Stimulated activated CD4-positive, alpha-beta T cell treated with anti-CD3 and anti-CD28 coated beads, Interleukin-12 subunit alpha, Interleukin-12 subunit beta, amount 100 ng/mL, for 48 hours (primary cell): ENCODE data around the gene CWC27.
"Not testable (repeated sequence)": the region's sequence is repeated elsewhere in the genome, so short reads cannot be mapped to it uniquely, and the experiment has no call there.

ENCODE experiments used
- DNase-seq, 3 donors: peaks; one replicate each; pipeline ENCODE4 v3.0.0-alpha.2; 2020; ENCODE audit warnings: low read depth in 2 of 3, low spot score in 1 of 3

CWC27 gene

GRCh38 chr5:64914396-64914795 lies 145.7 kb downstream of the CWC27 start:
- no peak for DNase-seq

GRCh38 chr5:64918083-64918482 lies 149.4 kb downstream of the CWC27 start:
- no peak for DNase-seq

GRCh38 chr5:64921386-64921785 lies 152.7 kb downstream of the CWC27 start:
- DNase-seq, result no peak

DNA sequence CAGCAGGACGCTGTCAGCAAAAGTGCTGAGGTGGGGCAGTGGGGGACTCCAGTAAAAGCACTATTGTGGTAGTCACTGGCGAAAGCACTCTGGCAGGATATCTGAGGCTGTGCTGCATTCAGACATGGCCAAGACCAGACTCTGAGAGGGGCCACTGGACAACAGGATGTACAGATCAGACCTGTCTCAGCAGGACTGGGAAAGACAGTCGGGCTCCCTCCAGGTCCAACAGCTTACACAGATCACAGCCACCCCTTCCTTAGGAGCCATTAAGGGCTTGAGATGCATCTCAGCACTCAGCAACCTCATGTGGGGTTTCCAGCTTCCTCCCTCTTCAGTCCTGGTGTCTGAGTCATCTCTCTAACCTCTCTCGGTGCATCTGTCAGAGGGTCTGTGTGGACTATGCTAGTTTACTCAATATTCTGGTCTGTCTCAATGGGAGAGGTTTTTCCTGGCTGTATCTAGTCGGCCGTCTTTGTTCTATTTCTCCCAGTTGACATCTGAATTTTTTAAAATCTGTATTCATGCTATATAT lies 154.5 kb downstream of the CWC27 start:
- DNase-seq, result no peak

DNA sequence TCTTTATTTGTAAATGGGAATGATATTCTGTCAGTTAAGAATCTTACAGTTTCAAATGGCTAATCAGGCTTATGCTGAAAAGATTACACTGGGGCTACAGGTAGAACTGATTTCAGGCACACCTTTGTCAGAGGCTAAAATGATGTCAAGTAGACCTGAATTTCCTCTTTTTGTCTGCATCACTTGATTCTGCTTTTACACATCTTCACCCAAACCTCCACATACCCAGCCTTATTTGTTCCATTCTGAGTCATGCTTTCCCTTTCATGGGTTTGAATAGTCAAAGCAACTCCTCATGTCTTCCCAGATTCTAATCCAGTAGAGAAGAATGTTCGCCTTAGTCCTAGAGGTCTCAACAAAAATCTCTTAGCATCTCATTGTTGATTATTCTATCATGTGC lies 156.4 kb downstream of the CWC27 start:
- no peak for DNase-seq

GRCh38 chr5:64929833-64930232 lies 161.1 kb downstream of the CWC27 start:
- no peak for DNase-seq

DNA sequence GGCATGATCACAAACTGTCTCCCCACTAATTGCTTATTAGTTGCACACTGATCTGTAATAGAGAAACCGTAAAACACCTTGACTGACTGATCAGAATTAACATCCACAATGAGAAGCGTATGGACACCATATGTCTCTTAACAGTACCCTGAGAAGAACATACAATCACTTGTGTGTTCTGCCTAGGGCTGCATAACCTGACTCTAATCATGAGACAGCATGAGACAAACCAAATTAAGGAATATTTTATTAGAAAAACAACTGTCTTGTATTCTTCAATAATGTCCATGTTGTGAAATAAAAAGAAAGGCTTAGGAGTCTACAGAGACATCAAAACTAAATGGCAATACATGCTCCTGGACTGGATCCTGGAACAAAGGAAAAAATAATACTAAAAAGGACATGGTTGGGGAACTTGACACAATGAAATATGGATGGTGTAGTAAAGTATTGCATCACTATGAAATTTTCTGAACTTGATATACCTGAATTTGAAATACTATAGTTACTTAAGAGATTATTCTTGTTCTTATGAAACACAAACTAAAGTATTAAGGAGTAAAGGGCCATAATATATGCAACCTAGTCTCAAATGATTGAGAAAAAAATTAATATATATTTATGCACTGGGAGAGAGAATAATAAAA lies 162.1 kb downstream of the CWC27 start:
- DNase-seq, result no peak

- not testable (repeated sequence) for DNase-seq
Observed at GRCh38 chr5:64939422-64939771, 170.7 kb downstream of the CWC27 start.

DNA sequence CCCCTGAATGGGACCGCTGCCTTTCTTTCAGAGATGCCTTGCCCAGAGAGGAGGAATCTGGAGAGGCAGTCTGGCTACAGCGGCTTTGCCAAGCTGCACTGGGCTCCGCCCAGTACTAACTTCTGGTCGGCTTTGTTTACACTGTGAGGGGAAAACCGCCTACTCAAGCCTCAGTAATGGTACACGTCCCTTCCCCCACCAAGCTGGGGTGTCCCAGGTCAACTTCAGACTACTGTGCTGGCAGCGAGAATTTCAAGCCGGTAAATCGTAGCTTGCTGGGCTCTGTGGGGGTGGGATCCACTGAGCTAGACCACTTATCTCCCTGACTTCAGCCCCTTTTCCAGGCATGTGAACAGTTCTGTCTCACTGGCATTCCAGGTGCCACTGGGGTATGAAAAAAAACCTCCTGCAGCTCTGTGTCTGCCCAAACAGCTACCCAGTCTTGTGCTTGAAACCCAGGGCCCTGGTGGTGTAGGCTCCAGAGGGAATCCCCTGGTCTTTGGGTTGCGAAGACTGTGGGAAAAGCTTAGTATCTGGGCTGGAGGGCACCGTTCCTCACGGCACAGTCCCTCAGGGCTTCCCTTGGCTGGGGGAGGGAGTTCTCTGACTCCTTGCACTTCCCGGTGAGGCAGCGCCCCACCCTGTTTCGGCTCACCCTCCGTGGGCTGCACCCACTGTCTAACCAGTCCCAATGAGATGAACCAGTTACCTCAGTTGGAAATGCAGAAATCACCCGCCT lies 171.2 kb downstream of the CWC27 start:
- no peak for DNase-seq

DNA sequence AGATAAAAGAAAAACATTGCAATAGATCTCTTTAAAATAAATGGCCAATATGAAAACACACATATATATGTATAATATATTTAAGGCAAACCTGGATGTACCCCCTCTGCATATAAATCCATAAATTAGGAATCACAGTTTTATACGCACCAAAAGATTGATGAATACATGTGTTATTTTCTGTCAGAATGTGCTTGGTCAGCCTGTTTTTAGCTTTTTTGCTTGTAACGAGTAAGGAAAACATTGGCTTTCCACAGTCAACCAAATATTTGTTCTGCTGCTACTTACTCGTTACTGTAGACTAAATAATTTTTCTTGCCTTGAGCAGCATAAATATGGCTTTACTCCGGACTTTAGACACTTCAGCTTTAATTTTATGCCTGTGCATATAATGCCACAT lies 173.7 kb downstream of the CWC27 start:
- no peak for DNase-seq

DNA sequence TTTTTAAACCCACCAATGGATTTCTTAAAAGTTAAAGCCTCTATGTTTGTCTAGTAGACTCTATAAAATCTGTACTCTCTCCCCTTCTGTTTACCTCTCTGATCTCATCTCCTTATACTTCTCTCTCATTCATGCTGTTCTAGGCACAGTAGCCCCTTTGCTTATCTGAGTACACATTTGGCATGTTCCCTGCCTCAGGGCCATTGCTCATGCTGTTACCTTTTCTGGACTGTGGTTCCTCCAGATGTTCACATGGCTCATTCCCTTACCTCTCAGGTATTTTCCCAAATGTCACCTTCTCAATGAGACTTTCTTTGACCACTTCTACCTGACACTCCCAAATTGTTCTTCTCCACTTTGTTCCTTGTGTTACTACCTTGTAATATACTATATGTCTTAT lies 176.1 kb downstream of the CWC27 start:
- DNase-seq, result no peak

DNA sequence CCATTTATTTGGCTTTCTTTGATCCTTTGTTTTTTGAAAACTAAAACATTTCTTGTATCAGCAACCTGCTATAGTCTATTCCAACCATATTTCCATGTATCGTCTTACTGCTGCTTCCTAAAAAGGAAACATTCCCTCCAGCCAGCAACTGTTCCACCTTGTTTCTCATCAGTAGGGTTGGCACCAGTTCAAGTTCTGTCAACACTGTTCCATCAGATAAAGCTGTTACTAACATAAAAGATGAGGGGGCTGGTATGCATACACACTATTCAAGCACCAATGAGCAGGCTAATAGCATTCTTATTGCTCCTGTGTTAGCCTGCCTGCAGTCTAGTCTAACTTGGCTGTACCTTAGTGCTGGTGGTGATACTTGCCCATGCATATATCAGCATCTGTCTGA lies 178.3 kb downstream of the CWC27 start:
- DNase-seq, result no peak

DNA sequence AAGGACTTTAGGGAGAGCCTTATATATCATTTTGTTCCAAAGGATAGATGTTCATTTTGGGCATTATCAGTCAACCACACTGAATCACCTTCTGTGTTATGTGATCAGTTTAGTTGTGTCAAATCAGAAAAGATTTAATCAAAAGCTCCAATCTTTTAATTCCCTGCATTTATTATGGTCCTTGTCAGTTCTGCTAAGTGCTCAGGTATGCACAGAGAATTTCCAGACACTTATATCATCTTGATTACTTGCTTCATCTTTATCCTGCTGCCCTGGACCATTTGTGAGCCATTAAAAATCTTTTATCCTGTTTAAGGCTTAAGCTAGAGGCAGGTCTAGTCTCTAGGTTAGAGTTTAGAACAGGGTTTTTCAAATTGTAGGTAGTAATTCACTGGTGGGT lies 179.1 kb downstream of the CWC27 start:
- DNase-seq, result no peak

DNA sequence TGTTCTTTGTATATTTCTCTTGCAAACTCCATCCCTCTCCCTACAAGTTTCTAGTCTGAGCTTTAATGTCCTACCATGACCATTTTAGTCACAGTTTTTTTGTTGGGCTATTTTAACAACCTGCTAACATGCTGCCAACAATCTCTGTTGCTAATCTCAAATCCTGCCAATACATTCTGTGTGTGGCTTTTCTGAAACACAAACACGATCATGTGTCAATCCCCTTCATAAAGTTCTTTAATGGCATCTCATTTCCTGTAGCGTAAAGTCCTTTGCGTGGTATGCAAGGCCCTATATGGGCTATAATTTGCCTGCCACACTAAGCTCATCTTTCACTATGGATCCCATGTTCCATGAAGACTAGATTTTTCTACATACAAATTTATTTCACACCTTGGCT lies 180.6 kb downstream of the CWC27 start:
- no peak for DNase-seq

DNA sequence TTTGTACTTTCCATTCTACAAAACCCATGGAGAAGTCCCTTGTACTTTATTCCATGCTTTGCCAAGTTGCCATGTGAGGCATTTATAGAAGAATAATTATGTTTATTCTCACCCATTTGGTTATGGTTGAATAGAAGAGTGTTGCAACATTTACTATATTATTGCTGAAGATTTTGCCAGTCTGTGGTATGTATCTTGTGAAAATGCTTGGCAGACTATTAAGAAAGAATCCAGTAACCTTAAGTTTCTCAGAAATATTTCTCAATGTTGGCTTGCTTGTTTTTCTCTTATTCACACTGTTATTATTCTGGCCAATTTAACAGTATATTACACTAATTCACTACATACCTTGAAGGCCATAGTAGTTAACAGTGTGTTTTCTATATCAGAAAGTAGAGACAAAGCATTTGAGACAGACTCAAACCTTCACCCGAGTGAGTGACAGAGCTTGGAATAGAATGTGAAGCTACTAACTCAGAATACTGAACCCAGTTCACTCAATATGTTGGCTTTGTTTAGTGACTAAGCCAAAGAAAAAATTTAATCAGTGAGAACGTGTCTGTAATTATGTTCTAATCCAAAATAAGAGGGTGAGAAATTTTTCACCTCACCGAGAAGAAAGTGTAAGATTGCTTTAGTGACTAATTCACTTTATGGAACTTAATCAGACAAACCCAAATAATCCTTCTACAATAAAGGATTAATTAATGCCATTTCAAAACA lies 184.4 kb downstream of the CWC27 start:
- no peak for DNase-seq

- no peak for DNase-seq
Observed at GRCh38 chr5:64954518-64954917, 185.8 kb downstream of the CWC27 start.

DNA sequence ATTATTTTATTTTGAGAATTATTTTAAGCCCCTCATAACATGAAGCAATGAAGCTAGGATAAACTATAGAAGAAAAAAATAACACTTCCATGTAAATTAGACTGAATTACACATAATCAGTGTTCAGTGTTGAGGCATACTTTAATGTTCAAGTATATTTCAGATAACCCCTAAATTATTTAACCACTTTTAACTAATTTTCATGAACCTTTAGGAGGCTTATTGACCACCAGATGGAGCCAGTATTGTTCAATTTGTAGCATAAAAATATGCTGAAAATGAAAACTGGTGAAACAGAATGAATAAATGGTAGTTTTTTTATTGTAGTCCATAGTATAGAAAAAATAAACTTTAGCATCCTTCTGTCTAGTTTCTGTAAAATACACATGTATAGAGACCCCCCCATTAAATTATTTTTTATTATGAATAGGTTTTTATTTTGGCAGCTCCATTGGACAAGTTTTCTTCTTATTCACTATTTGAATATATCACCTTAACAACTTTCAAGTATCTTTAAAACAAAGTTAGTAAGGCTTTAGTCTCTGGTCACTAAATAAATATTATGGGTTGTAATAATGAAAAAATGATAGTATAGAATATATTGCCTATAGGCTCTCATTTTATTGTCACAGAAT lies 190.1 kb downstream of the CWC27 start:
- no peak for DNase-seq

DNA sequence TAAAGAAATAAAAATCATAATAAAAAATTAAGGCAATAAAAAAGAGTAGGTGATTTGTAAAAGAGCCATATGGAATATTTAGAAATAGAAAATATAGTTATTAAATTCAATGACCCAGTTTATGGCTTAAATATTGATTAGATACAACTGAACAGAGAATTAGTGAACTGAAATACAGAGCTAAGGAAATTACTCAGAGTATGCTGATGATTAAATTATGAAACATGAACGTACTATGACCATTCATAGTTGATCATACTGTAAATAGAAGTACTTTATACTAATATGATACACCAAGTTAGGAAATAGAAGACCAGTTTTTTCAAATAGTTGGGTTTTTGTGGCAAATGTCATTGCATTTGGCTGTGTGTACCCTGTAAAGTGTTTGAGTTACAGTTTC lies 194.5 kb downstream of the CWC27 start:
- DNase-seq, result no peak

GRCh38 chr5:64968591-64969110 lies 199.9 kb downstream of the CWC27 start:
- no peak for DNase-seq

GRCh38 chr5:64969578-64969977 lies 200.8 kb downstream of the CWC27 start:
- DNase-seq, result no peak

GRCh38 chr5:64971513-64971912 lies 202.8 kb downstream of the CWC27 start:
- DNase-seq, result no peak
